ENCODE measurements around the gene SPRR1A.

The SPRR1A gene

GRCh38 chr1:152996633-152997400 is 12.9 kb downstream of the SPRR1A start:
- no peak for TF ChIP-seq CTCF (IDR thresholded peaks at IDR 0.05)
- Histone ChIP-seq H3K27ac (no peak overlapping the region), H3K4me1 (ENCODE audit: control insufficient read depth in 1 of 2, insufficient read depth in 1 of 2, low read depth in 1 of 2, low read length in 1 of 2) (no peaks in the 10 kb centered on the region), H3K27me3 (peaks cover 21% of the 10 kb centered on the region), H3K36me3 (no peaks in the 10 kb centered on the region), H3K9me3 (no peaks in the 10 kb centered on the region), H3K4me3 (ENCODE audit: low read depth in 1 of 2, low read length in 1 of 2) (no peak overlapping the region)

GRCh38 chr1:152997901-152998300 is 14.0 kb downstream of the SPRR1A start:
- Histone ChIP-seq H3K27me3 (peaks cover 21% of the 10 kb centered on the region), H3K9me3 (no peaks in the 10 kb centered on the region), H3K4me1 (ENCODE audit: control insufficient read depth in 1 of 2, insufficient read depth in 1 of 2, low read depth in 1 of 2, low read length in 1 of 2) (no peaks in the 10 kb centered on the region), H3K36me3 (no peaks in the 10 kb centered on the region), H3K4me3 (ENCODE audit: low read depth in 1 of 2, low read length in 1 of 2) (no peak overlapping the region), H3K27ac (no peak overlapping the region)
- TF ChIP-seq CTCF (IDR thresholded peaks at IDR 0.05) = no peak

- Histone ChIP-seq H3K9me3 (no peaks in the 10 kb centered on the region), H3K27ac (no peak overlapping the region), H3K4me3 (ENCODE audit: low read depth in 1 of 2, low read length in 1 of 2) (no peak overlapping the region), H3K36me3 (no peaks in the 10 kb centered on the region), H3K27me3 (peaks cover 19% of the 10 kb centered on the region), H3K4me1 (ENCODE audit: control insufficient read depth in 1 of 2, insufficient read depth in 1 of 2, low read depth in 1 of 2, low read length in 1 of 2) (no peaks in the 10 kb centered on the region)
- TF ChIP-seq CTCF (IDR thresholded peaks at IDR 0.05) = no peak
Observed at GRCh38 chr1:152998476-152998875, 14.6 kb downstream of the SPRR1A start.

- no peak for TF ChIP-seq CTCF (IDR thresholded peaks at IDR 0.05)
- H3K36me3 ChIP-seq = no peaks in the 10 kb centered on the region
- H3K27me3 ChIP-seq = peaks cover 19% of the 10 kb centered on the region
- no peak overlapping the region for H3K27ac ChIP-seq
- no peak overlapping the region for H3K4me3 ChIP-seq (ENCODE audit: low read depth in 1 of 2, low read length in 1 of 2)
- H3K4me1 ChIP-seq (ENCODE audit: control insufficient read depth in 1 of 2, insufficient read depth in 1 of 2, low read depth in 1 of 2, low read length in 1 of 2) = no peaks in the 10 kb centered on the region
- no peaks in the 10 kb centered on the region for H3K9me3 ChIP-seq
Observed at GRCh38 chr1:152999818-153000217, 15.9 kb downstream of the SPRR1A start.

- Histone ChIP-seq H3K27ac (no peak overlapping the region), H3K4me3 (ENCODE audit: low read depth in 1 of 2, low read length in 1 of 2) (no peak overlapping the region), H3K36me3 (no peaks in the 10 kb centered on the region), H3K9me3 (no peaks in the 10 kb centered on the region), H3K4me1 (ENCODE audit: control insufficient read depth in 1 of 2, insufficient read depth in 1 of 2, low read depth in 1 of 2, low read length in 1 of 2) (no peaks in the 10 kb centered on the region), H3K27me3 (peaks cover 19% of the 10 kb centered on the region)
- TF ChIP-seq CTCF (IDR thresholded peaks at IDR 0.05) = no peak
Observed at GRCh38 chr1:153000294-153000693, 16.4 kb downstream of the SPRR1A start.
